PC-9 (cell line): Measurements from ENCODE around the gene KLHDC7B. TPM values are rescaled to one million over a fixed set of nuclear protein-coding genes. Genes with fewer than 3 reads are reported as not detected.

ENCODE experiments used
- BruUV-seq: library from RNA; stranded (reverse); fragments of 400-500 nt; replicated peaks from 2 replicates; lab custom pipeline; 2021; lab: Mats Ljungman, UMichigan
- CTCF ChIA-PET: fragments of 300-600 bp; sonication (Branson Sonifier 250); formaldehyde crosslinking; loops from one replicate; lab custom pipeline; 2022; ENCODE audit warnings: antibody characterized with exemption; lab: Charles Lee
- POLR2A ChIA-PET: fragments of 300-600 bp; sonication (Branson Sonifier 250); formaldehyde crosslinking; loops from one replicate; lab custom pipeline; 2022; ENCODE audit warnings: antibody characterized with exemption; ENCODE audit not compliant: unreplicated experiment; lab: Charles Lee
- DNase-seq, 2 experiments: peaks; one replicate each; pipeline versions ENCODE4 v3.0.0 to v3.0.0-alpha.2; 2015 to 2022; ENCODE audit warnings: mixed read lengths in 1 of 2
- H2AFZ ChIP-seq: fragments of 200-600 bp; sonication (generic); 2 replicates; pipeline ENCODE4 v1.8.1; 2017; ENCODE audit warnings: antibody characterized with exemption
- H3F3A ChIP-seq: fragments of 200-600 bp; sonication (generic); 2 replicates; pipeline ENCODE4 v1.8.1; 2017; ENCODE audit warnings: antibody characterized with exemption, mild to moderate bottlenecking, low read depth; ENCODE audit not compliant: insufficient read depth
- H3K27ac ChIP-seq: fragments of 200-600 bp; sonication (generic); 2 replicates; pipeline ENCODE4 v1.6.1; 2016; ENCODE audit warnings: mixed run types
- H3K27me3 ChIP-seq: fragments of 200-600 bp; sonication (generic); 2 replicates; pipeline ENCODE4 v1.6.1; 2016; ENCODE audit warnings: low read depth, mixed run types; ENCODE audit not compliant: insufficient read depth
- H3K36me3 ChIP-seq: fragments of 200-600 bp; sonication (generic); 2 replicates; pipeline ENCODE4 v1.6.1; 2016; ENCODE audit warnings: low read depth, mixed run types
- H3K4me1 ChIP-seq: fragments of 200-600 bp; sonication (generic); replicated peaks from 2 replicates; pipeline ENCODE4 v1.6.1; 2016; ENCODE audit warnings: mixed run types; ENCODE audit not compliant: insufficient read depth
- H3K4me2 ChIP-seq: fragments of 200-600 bp; sonication (generic); 2 replicates; pipeline ENCODE4 v1.6.1; 2017; ENCODE audit warnings: mixed run types
- H3K4me3 ChIP-seq: fragments of 200-600 bp; sonication (generic); 2 replicates; pipeline ENCODE4 v1.6.1; 2016; ENCODE audit warnings: mixed run types
- H3K79me2 ChIP-seq: fragments of 200-600 bp; sonication (generic); 2 replicates; pipeline ENCODE4 v1.6.1; 2017; ENCODE audit warnings: low read depth, mixed run types
- H3K9me2 ChIP-seq: fragments of 200-600 bp; sonication (generic); 2 replicates; pipeline ENCODE4 v1.8.1; 2017; ENCODE audit warnings: mild to moderate bottlenecking; ENCODE audit not compliant: insufficient read depth
- H3K9me3 ChIP-seq: fragments of 200-600 bp; sonication (generic); 2 replicates; pipeline ENCODE4 v1.8.1; 2016; ENCODE audit warnings: low read depth; ENCODE audit not compliant: insufficient read depth
- H4K20me1 ChIP-seq: fragments of 200-600 bp; sonication (generic); 2 replicates; pipeline ENCODE4 v1.8.1; 2017; ENCODE audit not compliant: insufficient read depth
- EZH2 ChIP-seq: fragments of 200-600 bp; sonication (generic); IDR thresholded peaks from 2 replicates; pipeline ENCODE4 v1.8.0; 2017; ENCODE audit warnings: antibody characterized with exemption, low read depth
- intact Hi-C: fragments of 100-400 bp; cut with micrococcal nuclease; formaldehyde crosslinking; loops from one replicate; pipeline ENCODE4 v1.10.0; 2022; ENCODE audit not compliant: unreplicated experiment
- total RNA-seq: library from RNA; stranded (reverse); gene quantifications from 2 replicates; pipeline ENCODE4 v1.2.3, GENCODE V29; 2021
- TF ChIP-seq, protein P1 (sequence below): fragments of 200-600 bp; sonication (generic); conservative IDR thresholded peaks from 2 replicates; pipeline ENCODE4 v1.6.1; 2017; ENCODE audit warnings: mixed run types, antibody characterized with exemption, mild to moderate bottlenecking, moderate library complexity

Gene KLHDC7B
- total RNA-seq, 1 experiment from 2014 or later: 0.72 TPM

DNA sequence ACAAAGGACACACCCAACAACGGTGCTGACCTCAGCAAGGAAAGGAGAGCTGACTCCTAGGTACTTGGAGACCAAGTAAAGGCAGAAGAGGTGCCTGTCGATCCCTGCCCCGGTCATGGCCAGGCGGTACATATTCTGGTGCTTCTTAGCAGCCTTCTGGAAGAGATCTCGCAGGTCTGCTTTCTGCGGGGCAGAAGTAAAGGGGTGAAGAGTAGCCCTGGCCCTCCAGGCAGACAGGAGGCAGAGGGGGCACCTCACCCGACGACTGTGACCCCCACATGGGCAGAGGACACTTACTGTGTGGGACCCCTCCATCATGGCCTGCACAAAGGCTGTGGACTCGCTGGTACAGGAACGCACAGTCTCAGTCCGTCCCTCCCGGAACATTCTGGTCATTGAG lies 25.2 kb downstream of the KLHDC7B start:
- Histone ChIP-seq H3K36me3 (peaks cover 26% of the 10 kb centered on the region; the same call in 1 of the 2 replicates), H3K79me2 (no peaks in the 10 kb centered on the region), H4K20me1 (no peaks in the 10 kb centered on the region), H3K9me3 (no peaks in the 10 kb centered on the region), H3K4me2 (no peak overlapping the region), H2AFZ (no peak overlapping the region), H3K4me1 (no peaks in the 10 kb centered on the region), H3K4me3 (no peak overlapping the region), H3K27ac (no peak overlapping the region), H3K27me3 (no peaks in the 10 kb centered on the region), H3K9me2 (no peaks in the 10 kb centered on the region), H3F3A (peaks cover 20% of the 10 kb centered on the region; the same call in 1 of the 2 replicates)
- CTCF ChIA-PET: no interaction called here
- DNase-seq: no peak
- no peak for TF ChIP-seq EZH2
- POLR2A ChIA-PET: no interaction called here
- BruUV-seq: no TSS peak
- intact Hi-C loops: no loop called here

DNA sequence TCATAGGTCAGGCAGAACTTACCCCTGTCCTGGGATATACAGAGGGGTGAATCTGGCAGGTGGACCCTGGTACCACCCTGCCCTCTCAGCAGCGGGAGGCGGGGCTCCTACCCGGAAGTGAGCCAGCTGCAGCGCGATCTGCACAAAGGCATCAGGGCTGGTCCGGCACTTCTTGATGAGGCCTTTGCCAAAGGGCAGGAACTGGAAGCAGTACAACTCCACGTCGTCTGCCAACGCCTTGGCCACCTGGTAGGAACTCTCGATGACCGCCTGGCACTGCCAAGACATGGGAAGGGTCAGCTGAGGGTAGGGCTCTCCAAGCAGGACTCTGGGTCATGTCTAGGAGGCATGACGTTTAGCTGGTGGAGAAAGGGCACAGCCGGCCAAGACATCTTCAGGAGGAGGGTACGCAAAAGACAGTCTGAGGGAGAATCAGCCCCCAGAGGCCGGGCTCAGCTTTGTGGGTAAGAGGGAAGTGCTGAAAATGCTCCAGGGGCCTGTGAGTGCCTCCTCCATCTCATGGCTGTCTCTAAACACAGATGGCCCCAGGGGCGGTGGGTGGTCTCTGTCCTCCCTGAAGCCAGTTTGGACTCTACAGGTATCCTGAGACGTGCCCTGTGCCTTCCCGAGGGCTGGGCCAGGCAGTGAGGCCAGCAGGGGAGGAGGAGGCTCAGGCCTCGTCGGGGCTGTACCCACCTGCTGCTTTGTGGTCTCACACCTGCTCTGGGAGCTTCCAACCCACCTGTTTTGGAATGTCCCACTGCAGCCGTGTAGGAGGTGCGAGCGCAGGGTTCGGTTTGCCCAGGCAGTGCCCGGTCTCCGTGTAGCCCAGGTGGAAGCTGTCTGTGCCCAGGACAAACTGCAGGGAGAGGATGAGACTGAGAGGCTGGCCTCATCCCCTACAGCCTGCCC lies 25.8 kb downstream of the KLHDC7B start:
- no peaks in the 10 kb centered on the region for H3K27me3 ChIP-seq
- no peaks in the 10 kb centered on the region for H3K9me2 ChIP-seq
- BruUV-seq: no TSS peak
- no peak overlapping the region for H3K4me3 ChIP-seq
- POLR2A ChIA-PET: no interaction called here
- DNase-seq: no peak
- no peak overlapping the region for H3K4me2 ChIP-seq
- H4K20me1 ChIP-seq: no peaks in the 10 kb centered on the region
- H3F3A ChIP-seq: peaks cover 13% of the 10 kb centered on the region; the same call in 1 of the 2 replicates
- no peaks in the 10 kb centered on the region for H3K79me2 ChIP-seq
- intact Hi-C loops: no loop called here
- TF ChIP-seq, protein P1, sequence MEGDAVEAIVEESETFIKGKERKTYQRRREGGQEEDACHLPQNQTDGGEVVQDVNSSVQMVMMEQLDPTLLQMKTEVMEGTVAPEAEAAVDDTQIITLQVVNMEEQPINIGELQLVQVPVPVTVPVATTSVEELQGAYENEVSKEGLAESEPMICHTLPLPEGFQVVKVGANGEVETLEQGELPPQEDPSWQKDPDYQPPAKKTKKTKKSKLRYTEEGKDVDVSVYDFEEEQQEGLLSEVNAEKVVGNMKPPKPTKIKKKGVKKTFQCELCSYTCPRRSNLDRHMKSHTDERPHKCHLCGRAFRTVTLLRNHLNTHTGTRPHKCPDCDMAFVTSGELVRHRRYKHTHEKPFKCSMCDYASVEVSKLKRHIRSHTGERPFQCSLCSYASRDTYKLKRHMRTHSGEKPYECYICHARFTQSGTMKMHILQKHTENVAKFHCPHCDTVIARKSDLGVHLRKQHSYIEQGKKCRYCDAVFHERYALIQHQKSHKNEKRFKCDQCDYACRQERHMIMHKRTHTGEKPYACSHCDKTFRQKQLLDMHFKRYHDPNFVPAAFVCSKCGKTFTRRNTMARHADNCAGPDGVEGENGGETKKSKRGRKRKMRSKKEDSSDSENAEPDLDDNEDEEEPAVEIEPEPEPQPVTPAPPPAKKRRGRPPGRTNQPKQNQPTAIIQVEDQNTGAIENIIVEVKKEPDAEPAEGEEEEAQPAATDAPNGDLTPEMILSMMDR: no peak
- TF ChIP-seq EZH2: no peak
- H3K27ac ChIP-seq: no peak overlapping the region
- H2AFZ ChIP-seq: no peak overlapping the region
- CTCF ChIA-PET: no interaction called here
- no peaks in the 10 kb centered on the region for H3K9me3 ChIP-seq
- peaks cover 26% of the 10 kb centered on the region; the same call in 1 of the 2 replicates for H3K36me3 ChIP-seq
- H3K4me1 ChIP-seq: no peaks in the 10 kb centered on the region

DNA sequence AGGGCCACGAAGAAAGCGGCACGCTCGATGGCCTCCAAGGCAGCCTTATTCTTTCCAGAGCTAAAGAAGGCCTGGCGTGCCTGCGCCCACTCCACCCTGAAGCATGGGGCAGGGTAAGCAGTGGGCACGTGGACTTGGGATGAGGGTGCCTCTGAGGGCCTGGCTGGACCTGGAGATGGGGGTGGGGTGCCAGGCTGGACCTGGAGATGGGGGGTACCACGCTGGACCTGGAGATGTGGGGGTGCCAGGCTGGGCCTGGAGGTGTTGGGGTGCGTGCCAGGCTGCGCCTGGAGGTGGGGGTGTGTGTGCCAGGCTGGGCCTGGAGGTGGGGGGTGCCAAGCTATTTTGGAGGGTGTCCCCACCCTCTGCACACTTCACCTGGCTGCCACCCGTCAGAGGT lies 27.3 kb downstream of the KLHDC7B start:
- H3K36me3 ChIP-seq: peaks cover 26% of the 10 kb centered on the region; the same call in 1 of the 2 replicates
- no peaks in the 10 kb centered on the region for H3K9me2 ChIP-seq
- H3F3A ChIP-seq: peaks cover 3% of the 10 kb centered on the region; the same call in 1 of the 2 replicates
- H3K4me3 ChIP-seq: no peak overlapping the region
- no peak overlapping the region for H3K4me2 ChIP-seq
- H3K79me2 ChIP-seq: no peaks in the 10 kb centered on the region
- POLR2A ChIA-PET: no interaction called here
- no TSS peak for BruUV-seq
- H3K27me3 ChIP-seq: no peaks in the 10 kb centered on the region
- TF ChIP-seq, protein P1: no peak
- TF ChIP-seq EZH2: no peak
- CTCF ChIA-PET: no interaction called here
- H3K27ac ChIP-seq: no peak overlapping the region
- no peaks in the 10 kb centered on the region for H3K9me3 ChIP-seq
- H2AFZ ChIP-seq: no peak overlapping the region
- H4K20me1 ChIP-seq: no peaks in the 10 kb centered on the region
- DNase-seq: no peak
- no peaks in the 10 kb centered on the region for H3K4me1 ChIP-seq
- intact Hi-C loops: no loop called here
